HG02763 (cell line): ENCODE data around the gene PVALEF.

ENCODE experiments used
- ATAC-seq: cut with Tn5 transposase; IDR thresholded peaks from one replicate; pipeline ENCODE4 v1.9.1; 2021; ENCODE audit warnings: mild to moderate bottlenecking, moderate library complexity; ENCODE audit not compliant: unreplicated experiment

The PVALEF gene

GRCh38 chr17:81194941-81195901, 29.9 kb downstream of the PVALEF start:
- ATAC-seq, result no peak

- no peak for ATAC-seq
These were observed 30.7 kb downstream of the PVALEF start for GRCh38 chr17:81195941-81196495.

- ATAC-seq, result no peak
These were observed 31.4 kb downstream of the PVALEF start for GRCh38 chr17:81196505-81197408.

- ATAC-seq, result no peak
These were observed 32.1 kb downstream of the PVALEF start for GRCh38 chr17:81197409-81197795.

GRCh38 chr17:81197831-81198490, 32.7 kb downstream of the PVALEF start:
- no peak for ATAC-seq

GRCh38 chr17:81198826-81199481, 33.6 kb downstream of the PVALEF start:
- ATAC-seq, result no peak

GRCh38 chr17:81199482-81199830, 34.1 kb downstream of the PVALEF start:
- ATAC-seq, result no peak

GRCh38 chr17:81200201-81200600, 34.9 kb downstream of the PVALEF start:
- no peak for ATAC-seq

- no peak for ATAC-seq
These were observed 35.6 kb downstream of the PVALEF start for GRCh38 chr17:81200695-81201580.

GRCh38 chr17:81202318-81202717, 37.0 kb downstream of the PVALEF start:
- ATAC-seq, result no peak

GRCh38 chr17:81203136-81203535, 37.8 kb downstream of the PVALEF start:
- ATAC-seq, result no peak

GRCh38 chr17:81204578-81204977, 39.3 kb downstream of the PVALEF start:
- no peak for ATAC-seq

- ATAC-seq, result no peak
These were observed 40.9 kb downstream of the PVALEF start for GRCh38 chr17:81206166-81206565.

- no peak for ATAC-seq
These were observed 41.4 kb downstream of the PVALEF start for GRCh38 chr17:81206657-81207056.

- no peak for ATAC-seq
These were observed 42.6 kb downstream of the PVALEF start for GRCh38 chr17:81207610-81208581.

- no peak for ATAC-seq
These were observed 43.3 kb downstream of the PVALEF start for GRCh38 chr17:81208651-81209050.

- ATAC-seq, result no peak
These were observed 43.8 kb downstream of the PVALEF start for GRCh38 chr17:81209141-81209540.

- no peak for ATAC-seq
These were observed 45.2 kb downstream of the PVALEF start for GRCh38 chr17:81210466-81210865.
